GM13976 (cell line): Measurements from ENCODE around the gene LINC01488.

ENCODE experiments used
- DNase-seq: peaks from one replicate; pipeline ENCODE4 v3.0.0; 2012; ENCODE audit warnings: low spot score
- in situ Hi-C: fragments of 300-500 bp; cut with MboI; formaldehyde crosslinking; loops from one replicate; pipeline ENCODE4 v1.12.0; 2022; ENCODE audit warnings: low sequenced_read_pairs, mixed read lengths, inconsistent platforms; ENCODE audit not compliant: unreplicated experiment
- TF ChIP-seq, protein P1 (sequence below): IDR thresholded peaks from 2 replicates; pipeline ENCODE4 v1.5.1; 2012; ENCODE audit warnings: borderline replicate concordance, mild to moderate bottlenecking; ENCODE audit not compliant: insufficient read depth; ENCODE audit errors: extremely low read depth, missing control alignments, control extremely low read depth

The LINC01488 gene

GRCh38 chr11:69510471-69511357 is 29.3 kb downstream of the LINC01488 start:
- in situ Hi-C loops, result no loop called here
- TF ChIP-seq, protein P1, sequence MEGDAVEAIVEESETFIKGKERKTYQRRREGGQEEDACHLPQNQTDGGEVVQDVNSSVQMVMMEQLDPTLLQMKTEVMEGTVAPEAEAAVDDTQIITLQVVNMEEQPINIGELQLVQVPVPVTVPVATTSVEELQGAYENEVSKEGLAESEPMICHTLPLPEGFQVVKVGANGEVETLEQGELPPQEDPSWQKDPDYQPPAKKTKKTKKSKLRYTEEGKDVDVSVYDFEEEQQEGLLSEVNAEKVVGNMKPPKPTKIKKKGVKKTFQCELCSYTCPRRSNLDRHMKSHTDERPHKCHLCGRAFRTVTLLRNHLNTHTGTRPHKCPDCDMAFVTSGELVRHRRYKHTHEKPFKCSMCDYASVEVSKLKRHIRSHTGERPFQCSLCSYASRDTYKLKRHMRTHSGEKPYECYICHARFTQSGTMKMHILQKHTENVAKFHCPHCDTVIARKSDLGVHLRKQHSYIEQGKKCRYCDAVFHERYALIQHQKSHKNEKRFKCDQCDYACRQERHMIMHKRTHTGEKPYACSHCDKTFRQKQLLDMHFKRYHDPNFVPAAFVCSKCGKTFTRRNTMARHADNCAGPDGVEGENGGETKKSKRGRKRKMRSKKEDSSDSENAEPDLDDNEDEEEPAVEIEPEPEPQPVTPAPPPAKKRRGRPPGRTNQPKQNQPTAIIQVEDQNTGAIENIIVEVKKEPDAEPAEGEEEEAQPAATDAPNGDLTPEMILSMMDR, result no peak
- no peak for DNase-seq

DNA sequence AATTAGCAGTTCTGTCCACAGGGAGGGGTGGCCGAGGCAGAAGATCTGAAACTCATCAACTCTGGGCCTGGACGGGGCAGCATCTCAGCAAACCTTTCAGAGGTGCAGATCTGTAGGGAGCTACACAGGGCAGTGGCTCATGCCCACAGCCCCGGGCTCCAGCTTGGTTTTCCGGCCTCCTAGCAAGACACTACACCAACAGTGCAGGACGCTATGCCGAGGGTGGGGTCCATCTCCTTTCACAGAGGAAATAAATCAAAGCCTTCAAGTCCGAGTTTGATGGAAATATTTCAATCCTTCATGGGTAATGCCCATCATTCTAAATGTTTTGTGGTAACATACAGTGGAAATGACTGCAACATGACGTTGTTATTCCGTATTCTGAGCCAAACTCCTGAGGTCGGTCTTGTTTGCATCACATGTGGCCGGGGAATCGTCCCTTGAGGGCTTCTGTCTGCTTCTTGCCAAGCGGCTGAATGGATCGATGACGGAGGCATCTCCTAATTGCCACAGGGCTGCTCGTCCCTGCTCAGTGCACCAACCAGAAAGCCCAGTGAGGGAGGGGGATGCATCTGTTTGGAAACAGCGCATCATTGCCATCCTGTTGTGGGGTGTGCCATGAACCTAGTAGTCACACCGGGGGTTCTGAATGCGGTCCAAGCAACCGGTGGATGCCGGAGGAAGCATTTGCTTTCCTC is 30.0 kb downstream of the LINC01488 start:
- no peak for DNase-seq
- TF ChIP-seq, protein P1, result no peak
- in situ Hi-C loops, result no loop called here

- no peak for DNase-seq
- TF ChIP-seq, protein P1, result no peak
- in situ Hi-C loops, result no loop called here
Measured at GRCh38 chr11:69512136-69512535, 30.7 kb downstream of the LINC01488 start.

DNA sequence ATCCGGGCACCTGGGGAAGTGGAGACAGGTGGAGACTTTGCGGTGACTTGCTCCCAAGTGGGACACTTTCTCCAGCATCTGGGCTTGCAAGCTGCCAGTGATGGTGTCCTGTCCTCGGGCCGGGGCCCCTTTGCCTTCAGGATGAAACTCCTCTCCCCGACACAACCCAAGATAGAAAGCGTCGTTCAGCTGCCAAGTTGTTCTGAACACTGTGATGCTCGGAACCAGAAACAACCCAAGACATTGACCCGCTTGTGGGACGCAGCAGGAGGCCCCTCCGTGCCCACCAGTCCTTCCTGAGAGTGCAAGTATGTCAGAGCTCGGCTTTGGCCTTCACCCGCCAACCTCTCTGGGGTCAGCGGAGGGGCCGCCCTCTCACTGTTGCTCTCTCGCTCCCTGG is 31.3 kb downstream of the LINC01488 start:
- TF ChIP-seq, protein P1, result no peak
- no peak for DNase-seq
- in situ Hi-C loops, result no loop called here

DNA sequence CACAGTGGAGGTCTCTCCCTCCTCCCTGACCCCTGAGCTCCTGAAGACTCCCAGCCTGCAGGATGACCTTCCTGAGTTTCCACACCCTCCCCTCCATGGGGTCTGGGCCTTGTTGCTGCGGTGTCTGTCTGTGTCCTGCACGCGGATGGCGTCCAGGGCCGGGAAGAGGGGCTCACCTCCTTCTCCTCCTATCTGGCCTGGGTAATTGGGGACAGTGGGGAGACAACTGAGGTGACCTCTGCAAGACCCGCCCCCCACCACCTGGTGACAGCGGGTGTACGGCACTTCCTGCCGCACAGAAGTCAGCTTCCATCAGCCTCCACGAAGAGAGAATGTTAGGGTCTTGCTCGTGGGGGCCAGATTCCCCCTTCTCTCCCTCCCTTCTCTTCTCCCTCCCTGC is 31.7 kb downstream of the LINC01488 start:
- DNase-seq, result no peak
- in situ Hi-C loops, result no loop called here
- TF ChIP-seq, protein P1, result no peak

- in situ Hi-C loops, result no loop called here
- TF ChIP-seq, protein P1, result no peak
- no peak for DNase-seq
Measured at GRCh38 chr11:69513663-69514224, 32.3 kb downstream of the LINC01488 start.
